ENCODE data around the gene OAT.

DNA sequence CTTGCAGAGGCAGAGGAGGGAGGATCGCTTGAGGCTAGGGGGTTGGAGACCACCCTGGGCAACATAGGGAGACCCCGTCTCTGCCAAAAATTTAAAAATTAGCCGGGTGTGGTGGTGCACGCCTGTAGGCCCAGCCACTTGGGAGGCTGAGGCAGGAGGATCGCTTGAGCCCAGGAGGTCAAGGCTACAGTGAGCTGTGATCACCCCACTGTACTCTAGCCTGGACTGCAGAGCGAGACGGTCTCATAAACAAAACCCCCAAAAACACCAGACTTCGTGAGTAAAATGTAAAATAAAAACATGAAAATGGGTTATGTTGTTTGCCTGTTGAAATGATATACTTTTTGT is 43.6 kb upstream of the OAT start:
- no peak for TF ChIP-seq CREB5 (CRISPR knock-in tag; IDR thresholded peaks at IDR 0.05; ENCODE audit: low read depth)
- no peak for TF ChIP-seq ZFP3 (CRISPR knock-in tag; IDR thresholded peaks at IDR 0.05)

All from SK-N-SH treated with all-trans-retinoic acid at 6 μM for 48 hours (cell line).